Common myeloid progenitor, CD34-positive (primary cell): ENCODE measurements around the gene NGRN.

Source experiments
- CTCF ChIA-PET: fragments of 350-600 bp; sonication (Branson Sonifier 250); formaldehyde crosslinking; loops from one replicate; lab custom pipeline; 2021; ENCODE audit warnings: antibody characterized with exemption; lab: Charles Lee
- POLR2A ChIA-PET: fragments of 350-600 bp; sonication (Branson Sonifier 250); formaldehyde crosslinking; loops from one replicate; lab custom pipeline; 2021; ENCODE audit warnings: antibody characterized with exemption; lab: Charles Lee
- DNase-seq, 3 donors: peaks; one replicate each; pipeline versions ENCODE4 v3.0.0 to v3.0.0-alpha.2; 2013
- H3K27ac ChIP-seq, 2 experiments: 1 replicate in 1 of 2; 2 replicates in 1 of 2; pipeline ENCODE4 v1.7.0; 2013; ENCODE audit warnings: inconsistent platforms in 2 of 2, low read length in 2 of 2, mild to moderate bottlenecking in 2 of 2, low read depth in 1 of 2, moderate library complexity in 1 of 2; ENCODE audit not compliant: severe bottlenecking in 2 of 2, insufficient read depth in 1 of 2, poor library complexity in 1 of 2
- H3K27me3 ChIP-seq, 5 experiments: replicated peaks in 2 of 5; 1 replicate in 3 of 5; 2 replicates in 2 of 5; pipeline versions ENCODE4 v1.6.1 to v1.7.0; 2013; ENCODE audit warnings: low read length in 4 of 5, mild to moderate bottlenecking in 2 of 5, moderate library complexity in 2 of 5, inconsistent platforms in 1 of 5; ENCODE audit not compliant: insufficient read depth in 5 of 5, control insufficient read depth in 4 of 5
- H3K36me3 ChIP-seq, 4 experiments: 1 replicate in 2 of 4; 2 replicates in 2 of 4; pipeline versions ENCODE4 v1.6.1 to v1.7.0; 2013; ENCODE audit warnings: low read length in 3 of 4, control low read depth in 1 of 4, mild to moderate bottlenecking in 1 of 4; ENCODE audit not compliant: control insufficient read depth in 4 of 4, insufficient read depth in 4 of 4
- H3K4me1 ChIP-seq, 4 experiments: 1 replicate in 3 of 4; 2 replicates in 1 of 4; pipeline versions ENCODE4 v1.6.1 to v1.7.1; 2013; ENCODE audit warnings: low read length in 3 of 4, mild to moderate bottlenecking in 3 of 4, control low read depth in 1 of 4, inconsistent platforms in 1 of 4, moderate library complexity in 1 of 4; ENCODE audit not compliant: control insufficient read depth in 4 of 4, insufficient read depth in 4 of 4; ENCODE audit errors: control extremely low read depth in 1 of 4
- H3K4me3 ChIP-seq, 7 experiments: 1 replicate in 4 of 7; 2 replicates in 3 of 7; pipeline versions ENCODE4 v1.5.1 to v1.7.0; 2013; ENCODE audit warnings: mild to moderate bottlenecking in 7 of 7, low read length in 6 of 7, moderate library complexity in 6 of 7, inconsistent platforms in 2 of 7, low read depth in 2 of 7, control low read depth in 1 of 7; ENCODE audit not compliant: insufficient read depth in 4 of 7, control insufficient read depth in 1 of 7; ENCODE audit errors: extremely low read depth in 1 of 7
- H3K9me3 ChIP-seq, 5 experiments: 1 replicate in 4 of 5; 2 replicates in 1 of 5; pipeline versions ENCODE4 v1.6.1 to v1.7.1; 2013; ENCODE audit warnings: low read length in 4 of 5, mild to moderate bottlenecking in 2 of 5, inconsistent platforms in 1 of 5, low read depth in 1 of 5, moderate library complexity in 1 of 5; ENCODE audit not compliant: control insufficient read depth in 4 of 5, insufficient read depth in 2 of 5; ENCODE audit errors: control extremely low read depth in 1 of 5
- whole genome bisulfite sequencing: methylation state at CpG from one replicate; pipeline ENCODE4 v1.1.5; 2013; ENCODE audit not compliant: insufficient coverage; 5-methylcytosine and 5-hydroxymethylcytosine counted together

The NGRN gene

GRCh38 chr15:90230071-90230494, 35.4 kb upstream of the NGRN start:
- Histone ChIP-seq H3K27ac (no peak overlapping the region), H3K4me1 (peaks cover 7 to 34% (median 21%) of the 10 kb centered on the region in 4 experiments), H3K4me3 (no peak overlapping the region), H3K9me3 (no peaks in the 10 kb centered on the region), H3K36me3 (peaks cover 0 to 50% (median 39%) of the 10 kb centered on the region in 4 experiments), H3K27me3 (no peaks in the 10 kb centered on the region)
- no peak for DNase-seq
- POLR2A ChIA-PET: no interaction called here
- whole genome bisulfite sequencing: 93% methylated on average over 11 of the region's 12 CpGs
- CTCF ChIA-PET: interaction anchor here (1.1 to 4.6 kb wide), 3 partner anchors 8 to 87 kb away, joined by 3 to 26 read pairs (median 7); no protein-coding TSS in a partner anchor

GRCh38 chr15:90230610-90231009, 34.9 kb upstream of the NGRN start:
- DNase-seq: no peak
- WGBS: 95% methylated on average over 8 of the region's 8 CpGs
- no peaks in the 10 kb centered on the region for H3K27me3 ChIP-seq
- no peak overlapping the region for H3K4me3 ChIP-seq
- H3K4me1 ChIP-seq: peaks cover 7 to 34% (median 22%) of the 10 kb centered on the region in 4 experiments
- ChIA-PET CTCF (interaction anchor here (1.1 to 4.6 kb wide), 4 partner anchors 9 to 88 kb away, joined by 3 to 26 read pairs (median 5); no protein-coding TSS in a partner anchor), POLR2A (no interaction called here)
- no peaks in the 10 kb centered on the region for H3K9me3 ChIP-seq
- H3K36me3 ChIP-seq: peaks cover 0 to 44% (median 37%) of the 10 kb centered on the region in 4 experiments
- peak overlapping the region in 1 of 2 experiments; percentile 5 for H3K27ac ChIP-seq

- H3K36me3 ChIP-seq: peaks cover 0 to 44% (median 36%) of the 10 kb centered on the region in 4 experiments
- H3K27ac ChIP-seq: peak overlapping the region in 1 of 2 experiments; percentile 5
- H3K9me3 ChIP-seq: no peaks in the 10 kb centered on the region
- no peak overlapping the region for H3K4me3 ChIP-seq
- peak in 2 of 3 donors; percentile 43 to 45 for DNase-seq
- POLR2A ChIA-PET: no interaction called here
- H3K4me1 ChIP-seq: peaks cover 7 to 34% (median 22%) of the 10 kb centered on the region in 4 experiments
- no peaks in the 10 kb centered on the region for H3K27me3 ChIP-seq
- CTCF ChIA-PET: interaction anchor here (1.1 to 4.6 kb wide), 7 partner anchors 9 to 251 kb away, joined by 3 to 26 read pairs (median 4); partner anchors contain the start of gene TTLL13
- WGBS: 70% methylated on average over 24 of the region's 27 CpGs
These were observed 34.1 kb upstream of the NGRN start for GRCh38 chr15:90231028-90232017.

- ChIA-PET POLR2A (no interaction called here), CTCF (interaction anchor here (1.0 to 4.6 kb wide), 10 partner anchors 10 to 250 kb away, joined by 3 to 26 read pairs (median 4); partner anchors contain the start of genes SEMA4B and TTLL13)
- Histone ChIP-seq H3K4me1 (peaks cover 7 to 34% (median 22%) of the 10 kb centered on the region in 4 experiments), H3K9me3 (no peaks in the 10 kb centered on the region), H3K36me3 (peaks cover 0 to 47% (median 34%) of the 10 kb centered on the region in 4 experiments), H3K27me3 (no peaks in the 10 kb centered on the region), H3K4me3 (peak overlapping the region in 2 of 7 experiments; percentile 30 to 88), H3K27ac (peak overlapping the region in 1 of 2 experiments; percentile 85)
- 95% methylated on average over 10 of the region's 13 CpGs for WGBS
- no peak for DNase-seq
These were observed 33.3 kb upstream of the NGRN start for GRCh38 chr15:90232196-90232595.

- 18% methylated on average over 9 of the region's 9 CpGs for WGBS
- ChIA-PET POLR2A (interaction anchor here (0.6 to 1.6 kb wide), 3 partner anchors 16 to 33 kb away, joined by 3 to 4 read pairs (median 4); partner anchors contain the start of gene TTLL13), CTCF (interaction anchor here (1.0 to 4.6 kb wide), 13 partner anchors 11 to 87 kb away, joined by 3 to 26 read pairs (median 4); partner anchors contain the start of genes SEMA4B and TTLL13)
- Histone ChIP-seq H3K9me3 (no peaks in the 10 kb centered on the region), H3K27ac (peak overlapping the region; percentile 75 to 85), H3K4me3 (peak overlapping the region; percentile 76 to 88 (median 86)), H3K4me1 (peaks cover 7 to 34% (median 22%) of the 10 kb centered on the region in 4 experiments), H3K36me3 (peaks cover 0 to 44% (median 30%) of the 10 kb centered on the region in 4 experiments), H3K27me3 (no peaks in the 10 kb centered on the region)
- peak in 1 of 3 donors; percentile 38 for DNase-seq
These were observed 32.5 kb upstream of the NGRN start for GRCh38 chr15:90232941-90233386.

GRCh38 chr15:90233387-90234095, 31.9 kb upstream of the NGRN start, which contains the start of gene CIB1:
CIB1 (minus strand) TSS chr15:90233941; CDS start chr15:90233885, 56 bp downstream.
- Histone ChIP-seq H3K27me3 (no peaks in the 10 kb centered on the region), H3K27ac (peak within 1 kb of the TSS; percentile 75 to 85), H3K36me3 (peaks cover 2 to 44% (median 31%) of the 10 kb centered on the region in 4 experiments), H3K9me3 (no peaks in the 10 kb centered on the region), H3K4me3 (peak within 1 kb of the TSS; percentile 76 to 88 (median 88)), H3K4me1 (peaks cover 7 to 34% (median 22%) of the 10 kb centered on the region in 4 experiments)
- WGBS: under 1% methylated on average over 57 of the region's 63 CpGs
- CTCF ChIA-PET: interaction anchor here (1.1 to 4.6 kb wide), 12 partner anchors 12 to 88 kb away, joined by 3 to 26 read pairs (median 4); partner anchors contain the start of genes SEMA4B and TTLL13
- peak; percentile 95 to 98 (median 98) for DNase-seq
- POLR2A ChIA-PET: interaction anchor here (0.5 to 1.6 kb wide), 4 partner anchors 16 to 200 kb away, joined by 3 to 4 read pairs (median 4); partner anchors contain the start of gene TTLL13
